NT2/D1 (cell line): ENCODE measurements around the gene DCAF12.

Source experiments
- DNase-seq: peaks from one replicate; pipeline ENCODE4 v3.0.0-alpha.2; 2011; ENCODE audit warnings: low read depth, low spot score
- H3K27me3 ChIP-seq: 2 replicates; pipeline ENCODE4 v1.6.0; 2011; ENCODE audit warnings: mild to moderate bottlenecking; ENCODE audit not compliant: insufficient read length, insufficient read depth
- H3K36me3 ChIP-seq: 2 replicates; pipeline ENCODE4 v1.6.1; 2011; ENCODE audit warnings: mild to moderate bottlenecking, low read length, mixed read lengths; ENCODE audit not compliant: insufficient read depth, insufficient read length
- H3K4me1 ChIP-seq: 2 replicates; pipeline ENCODE4 v1.5.1; 2011; ENCODE audit not compliant: insufficient read depth, insufficient read length
- H3K4me3 ChIP-seq: 2 replicates; pipeline ENCODE4 v1.5.1; 2011; ENCODE audit warnings: low read depth; ENCODE audit not compliant: insufficient read length
- H3K9ac ChIP-seq: 2 replicates; pipeline ENCODE4 v1.6.0; 2011; ENCODE audit warnings: low read depth; ENCODE audit not compliant: insufficient read length
- H3K9me3 ChIP-seq: 2 replicates; pipeline ENCODE4 v1.5.1; 2011; ENCODE audit warnings: mild to moderate bottlenecking, low read length; ENCODE audit not compliant: insufficient read depth
- SUZ12 ChIP-seq: IDR thresholded peaks from 2 replicates; pipeline ENCODE4 v1.6.1; 2011; ENCODE audit not compliant: insufficient read length, insufficient read depth; ENCODE audit errors: extremely low read depth
- YY1 ChIP-seq: IDR thresholded peaks from 2 replicates; pipeline ENCODE4 v1.6.1; 2011; ENCODE audit not compliant: insufficient read length, insufficient read depth
- ZNF274 ChIP-seq: IDR thresholded peaks from 2 replicates; pipeline ENCODE4 v1.6.1; 2011; ENCODE audit warnings: mild to moderate bottlenecking, low read depth, low read length

DCAF12 gene

GRCh38 chr9:34086864-34087263 is 39.6 kb downstream of the DCAF12 start:
- Histone ChIP-seq H3K36me3 (peaks cover 58% of the 10 kb centered on the region), H3K4me1 (peaks cover 2% of the 10 kb centered on the region), H3K4me3 (no peak overlapping the region), H3K27me3 (no peaks in the 10 kb centered on the region), H3K9me3 (no peaks in the 10 kb centered on the region), H3K9ac (no peak overlapping the region)
- no peak for DNase-seq
- TF ChIP-seq SUZ12 (no peak), YY1 (no peak), ZNF274 (no peak)

- Histone ChIP-seq H3K9me3 (no peaks in the 10 kb centered on the region), H3K4me1 (peaks cover 2% of the 10 kb centered on the region), H3K9ac (no peak overlapping the region), H3K36me3 (peaks cover 49% of the 10 kb centered on the region), H3K27me3 (no peaks in the 10 kb centered on the region), H3K4me3 (no peak overlapping the region)
- DNase-seq = no peak
- TF ChIP-seq SUZ12 (no peak), ZNF274 (no peak), YY1 (no peak)
These were observed 40.7 kb downstream of the DCAF12 start for GRCh38 chr9:34085581-34086500.

GRCh38 chr9:34084562-34084961 is 41.9 kb downstream of the DCAF12 start:
- Histone ChIP-seq H3K36me3 (peaks cover 42% of the 10 kb centered on the region), H3K9ac (no peak overlapping the region), H3K27me3 (no peaks in the 10 kb centered on the region), H3K9me3 (no peaks in the 10 kb centered on the region), H3K4me1 (peaks cover under 1% of the 10 kb centered on the region), H3K4me3 (no peak overlapping the region)
- no peak for DNase-seq
- TF ChIP-seq SUZ12 (no peak), ZNF274 (no peak), YY1 (no peak)

- Histone ChIP-seq H3K9me3 (no peaks in the 10 kb centered on the region), H3K4me1 (no peaks in the 10 kb centered on the region), H3K36me3 (no peaks in the 10 kb centered on the region), H3K27me3 (no peaks in the 10 kb centered on the region), H3K9ac (no peak overlapping the region), H3K4me3 (no peak overlapping the region)
- no peak for DNase-seq
- TF ChIP-seq YY1 (no peak), ZNF274 (no peak)
These were observed 47.3 kb downstream of the DCAF12 start for GRCh38 chr9:34079181-34079580.

GRCh38 chr9:34072868-34073590 is 53.5 kb downstream of the DCAF12 start:
- TF ChIP-seq SUZ12 = no peak
- no peak for TF ChIP-seq ZNF274
- no peak for TF ChIP-seq YY1
- no peak for DNase-seq
- no peak overlapping the region for H3K9ac ChIP-seq

GRCh38 chr9:34072410-34072809 is 54.1 kb downstream of the DCAF12 start:
- TF ChIP-seq SUZ12 (no peak), ZNF274 (no peak), YY1 (no peak)
- no peak for DNase-seq
- no peak overlapping the region for H3K4me3 ChIP-seq
- peaks cover 3% of the 10 kb centered on the region for H3K4me1 ChIP-seq
- no peaks in the 10 kb centered on the region for H3K27me3 ChIP-seq
- H3K9me3 ChIP-seq = no peaks in the 10 kb centered on the region
- no peak overlapping the region for H3K9ac ChIP-seq
- no peaks in the 10 kb centered on the region for H3K36me3 ChIP-seq

More at GRCh38 chr9:34072868-34073590, 53.5 kb downstream of the DCAF12 start:
- H3K4me1 ChIP-seq = peaks cover 3% of the 10 kb centered on the region
- no peaks in the 10 kb centered on the region for H3K27me3 ChIP-seq
- H3K4me3 ChIP-seq = no peak overlapping the region
- H3K36me3 ChIP-seq = no peaks in the 10 kb centered on the region
- H3K9me3 ChIP-seq = no peaks in the 10 kb centered on the region

GRCh38 chr9:34070606-34071324 is 55.7 kb downstream of the DCAF12 start:
- no peak overlapping the region for H3K4me3 ChIP-seq
- H3K36me3 ChIP-seq = no peaks in the 10 kb centered on the region
- no peak for TF ChIP-seq YY1
- no peak for TF ChIP-seq SUZ12
- no peak for TF ChIP-seq ZNF274
- H3K4me1 ChIP-seq = peaks cover 3% of the 10 kb centered on the region
- no peak for DNase-seq
- H3K9ac ChIP-seq = no peak overlapping the region
- no peaks in the 10 kb centered on the region for H3K9me3 ChIP-seq
- no peaks in the 10 kb centered on the region for H3K27me3 ChIP-seq
